WTC11 (cell line): Measurements from ENCODE around the gene SNX6. TPM values are rescaled to one million over a fixed set of nuclear protein-coding genes. Genes with fewer than 3 reads are reported as not detected.
"Not testable (repeated sequence)": the region's sequence is repeated elsewhere in the genome, so short reads cannot be mapped to it uniquely, and the experiment has no call there.

ENCODE experiments used
- ATAC-seq: fragments of 200-7000 bp; cut with Tn5 transposase; 2 replicates; pipeline ENCODE4 v1.10.0; 2021; ENCODE audit warnings: mild to moderate bottlenecking, moderate library complexity
- CTCF ChIA-PET: fragments of 300-600 bp; sonication (Branson Sonifier 250); formaldehyde crosslinking; loops from one replicate; lab custom pipeline; 2021; ENCODE audit warnings: antibody characterized with exemption; lab: Charles Lee
- POLR2A ChIA-PET: fragments of 350-600 bp; sonication (Branson Sonifier 250); formaldehyde crosslinking; loops from one replicate; lab custom pipeline; 2021; ENCODE audit warnings: antibody characterized with exemption; lab: Charles Lee
- DNase-seq: peaks from one replicate; pipeline ENCODE4 v3.0.0; 2021; ENCODE audit warnings: low spot score
- H3K27ac Mint-ChIP-seq: 2 replicates; pipeline ENCODE4 v1.8.0; 2021; ENCODE audit warnings: mixed read lengths
- H3K27me3 Mint-ChIP-seq: 2 replicates; pipeline ENCODE4 v1.8.0; 2021; ENCODE audit warnings: low read depth, mild to moderate bottlenecking, moderate library complexity, mixed read lengths
- H3K36me3 Mint-ChIP-seq: 2 replicates; pipeline ENCODE4 v1.8.0; 2021; ENCODE audit warnings: mixed read lengths
- H3K4me1 Mint-ChIP-seq: 2 replicates; pipeline ENCODE4 v1.8.0; 2022; ENCODE audit warnings: mixed read lengths
- H3K4me3 Mint-ChIP-seq: 2 replicates; pipeline ENCODE4 v1.8.0; 2021; ENCODE audit warnings: mild to moderate bottlenecking, moderate library complexity, mixed read lengths
- H3K9me3 Mint-ChIP-seq: 2 replicates; pipeline ENCODE4 v1.8.0; 2021; ENCODE audit warnings: mixed read lengths
- ATF2 ChIP-seq: sonication (generic); formaldehyde crosslinking; IDR thresholded peaks from 2 replicates; pipeline ENCODE4 v1.8.1; 2022; ENCODE audit warnings: low read depth, missing genetic modification reagents, borderline replicate concordance
- ATF6 ChIP-seq: sonication (generic); formaldehyde crosslinking; IDR thresholded peaks from 2 replicates; pipeline ENCODE4 v1.8.1; 2023; ENCODE audit warnings: mild to moderate bottlenecking, missing genetic modification reagents
- CREB1 ChIP-seq: sonication (generic); formaldehyde crosslinking; IDR thresholded peaks from 2 replicates; pipeline ENCODE4 v1.8.0; 2023; ENCODE audit warnings: mild to moderate bottlenecking, missing genetic modification reagents
- E2F4 ChIP-seq: sonication (generic); formaldehyde crosslinking; IDR thresholded peaks from 2 replicates; pipeline ENCODE4 v1.8.1; 2022; ENCODE audit warnings: low read depth, mild to moderate bottlenecking, moderate library complexity, missing genetic modification reagents, borderline replicate concordance
- FOXK1 ChIP-seq: sonication (generic); formaldehyde crosslinking; IDR thresholded peaks from 2 replicates; pipeline ENCODE4 v1.8.0; 2022; ENCODE audit warnings: mild to moderate bottlenecking, moderate library complexity, missing genetic modification reagents
- FOXP4 ChIP-seq: sonication (generic); formaldehyde crosslinking; IDR thresholded peaks from 2 replicates; pipeline ENCODE4 v1.8.0; 2022; ENCODE audit warnings: mild to moderate bottlenecking, missing genetic modification reagents
- GABPB1 ChIP-seq: sonication (generic); formaldehyde crosslinking; IDR thresholded peaks from 2 replicates; pipeline ENCODE4 v1.8.1; 2023; ENCODE audit warnings: mild to moderate bottlenecking, missing genetic modification reagents
- KAT7 ChIP-seq: sonication (generic); formaldehyde crosslinking; IDR thresholded peaks from 2 replicates; pipeline ENCODE4 v1.8.1; 2023; ENCODE audit warnings: missing genetic modification reagents, mild to moderate bottlenecking, borderline replicate concordance
- NFYB ChIP-seq: sonication (generic); formaldehyde crosslinking; conservative IDR thresholded peaks from 2 replicates; pipeline ENCODE4 v1.8.0; 2022; ENCODE audit warnings: low read depth, missing genetic modification reagents
- SP1 ChIP-seq: sonication (generic); formaldehyde crosslinking; conservative IDR thresholded peaks from 2 replicates; pipeline ENCODE4 v1.8.1; 2022; ENCODE audit warnings: missing genetic modification reagents
- TEAD1 ChIP-seq: sonication (generic); formaldehyde crosslinking; IDR thresholded peaks from 2 replicates; pipeline ENCODE4 v1.8.0; 2022; ENCODE audit warnings: mild to moderate bottlenecking, missing genetic modification reagents
- USF2 ChIP-seq: sonication (generic); formaldehyde crosslinking; IDR thresholded peaks from 2 replicates; pipeline ENCODE4 v1.8.1; 2023; ENCODE audit warnings: mild to moderate bottlenecking, missing genetic modification reagents, moderate library complexity
- ZNF121 ChIP-seq: sonication (generic); formaldehyde crosslinking; IDR thresholded peaks from 2 replicates; pipeline ENCODE4 v1.8.0; 2023; ENCODE audit warnings: missing genetic modification reagents
- total RNA-seq: library from RNA; stranded (reverse); gene quantifications from 3 replicates; pipeline ENCODE4 v1.2.3, GENCODE V29; 2021
- TF ChIP-seq, protein P1 (sequence below): sonication (generic); formaldehyde crosslinking; IDR thresholded peaks from 2 replicates; pipeline ENCODE4 v1.8.0; 2022; ENCODE audit warnings: mild to moderate bottlenecking, missing genetic modification reagents
- TF ChIP-seq, protein P2 (sequence below): fragments of 250-450 bp; sonication (Bioruptor Pico); conservative IDR thresholded peaks from 2 replicates; pipeline ENCODE4 v1.9.0; 2021; ENCODE audit warnings: mild to moderate bottlenecking
- TF ChIP-seq, protein P3 (sequence below): sonication (generic); formaldehyde crosslinking; IDR thresholded peaks from 2 replicates; pipeline ENCODE4 v1.8.0; 2022; ENCODE audit warnings: mild to moderate bottlenecking, missing genetic modification reagents

SNX6 gene
- total RNA-seq, 1 experiment from 2014 or later = 51.3 TPM

DNA sequence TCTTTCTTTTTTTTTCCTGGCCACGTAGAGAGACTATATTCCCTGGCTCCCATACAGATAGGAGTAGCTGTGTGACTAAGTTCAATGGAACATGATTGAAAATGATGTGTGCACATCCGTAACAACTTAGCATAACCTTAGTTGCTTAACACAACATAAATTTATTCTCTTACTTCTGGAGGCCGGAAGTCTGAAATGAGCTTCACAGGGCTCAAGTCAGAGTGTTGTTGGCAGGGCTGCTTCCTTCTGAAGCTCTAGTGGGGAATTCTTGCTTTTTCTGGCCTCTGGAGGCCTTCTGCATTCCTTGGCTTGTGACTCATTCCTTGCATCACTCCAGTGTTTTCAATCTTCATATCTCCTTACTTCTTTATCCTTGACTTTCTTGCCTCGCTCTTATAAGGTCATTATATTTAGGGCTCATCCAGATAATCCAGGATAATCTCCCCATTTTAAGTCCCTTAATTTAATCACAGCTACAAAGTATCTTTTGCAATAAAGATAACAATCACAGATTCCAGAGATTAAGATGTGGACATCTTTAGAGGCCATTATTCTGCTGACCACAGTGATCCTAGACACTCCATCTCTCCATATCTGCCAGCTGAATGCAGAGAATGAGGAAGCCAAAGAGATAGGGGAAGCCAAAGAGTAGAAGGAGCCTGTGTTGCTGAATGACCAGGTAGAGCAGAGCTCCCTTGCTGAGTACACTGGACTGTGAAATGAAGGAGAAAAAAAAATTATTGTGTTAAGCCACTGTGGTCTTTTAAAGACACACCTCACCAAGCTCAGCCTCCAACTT is 21.0 kb upstream of the SNX6 start:
- H3K36me3 Mint-ChIP-seq = no peaks in the 10 kb centered on the region
- H3K27me3 Mint-ChIP-seq = no peaks in the 10 kb centered on the region
- H3K9me3 Mint-ChIP-seq = no peaks in the 10 kb centered on the region
- no peak for DNase-seq
- no peak overlapping the region for H3K4me3 Mint-ChIP-seq
- TF ChIP-seq TEAD1 (no peak), NFYB (CRISPR knock-in tag) (no peak), FOXK1 (no peak), GABPB1 (no peak)
- no peak for ATAC-seq
- H3K27ac Mint-ChIP-seq = no peak overlapping the region
- H3K4me1 Mint-ChIP-seq = no peaks in the 10 kb centered on the region
- ChIA-PET CTCF (interaction anchor here (1.1 kb wide), 1 partner anchor 22 kb away, joined by 3 read pairs; no protein-coding TSS in a partner anchor), POLR2A (no interaction called here)

DNA sequence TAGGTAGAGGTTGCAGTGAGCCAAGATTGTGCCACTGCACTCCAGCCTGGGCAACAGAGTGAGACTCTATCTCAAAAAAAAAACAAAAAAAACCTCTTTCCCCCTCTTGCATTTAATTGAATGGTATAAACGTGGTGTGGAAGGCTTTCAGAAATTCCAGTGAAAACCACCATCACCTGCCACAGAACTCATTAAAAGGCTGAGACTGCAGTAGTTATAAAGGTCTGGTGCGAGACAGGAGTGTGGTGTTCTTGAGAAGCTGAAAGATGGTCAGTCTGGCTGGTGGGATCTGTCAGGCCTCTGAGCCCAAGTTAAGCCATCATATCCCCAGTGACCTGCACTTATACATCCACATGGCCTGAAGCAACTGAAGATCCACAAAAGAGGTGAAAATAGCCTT is 20.1 kb upstream of the SNX6 start:
- ATAC-seq, POLR2A ChIA-PET, H3K4me3 Mint-ChIP-seq, H3K9me3 Mint-ChIP-seq, DNase-seq, H3K4me1 Mint-ChIP-seq, H3K36me3 Mint-ChIP-seq, H3K27me3 Mint-ChIP-seq, H3K27ac Mint-ChIP-seq: not testable (repeated sequence)
- CTCF ChIA-PET = interaction anchor here (0.5 to 1.1 kb wide), 2 partner anchors 23 to 97 kb away, joined by 3 read pairs; no protein-coding TSS in a partner anchor

- ATAC-seq (no peak), DNase-seq (no peak)
- H3K27me3 Mint-ChIP-seq = no peaks in the 10 kb centered on the region
- H3K36me3 Mint-ChIP-seq = no peaks in the 10 kb centered on the region
- TF ChIP-seq FOXP4 (CRISPR knock-in tag) (no peak), E2F4 (no peak), USF2 (CRISPR knock-in tag) (no peak), ATF2 (CRISPR knock-in tag) (no peak), ZNF121 (CRISPR knock-in tag) (no peak), KAT7 (no peak), CREB1 (CRISPR knock-in tag) (no peak), ATF6 (CRISPR knock-in tag) (no peak), SP1 (no peak)
- TF ChIP-seq, protein P1, sequence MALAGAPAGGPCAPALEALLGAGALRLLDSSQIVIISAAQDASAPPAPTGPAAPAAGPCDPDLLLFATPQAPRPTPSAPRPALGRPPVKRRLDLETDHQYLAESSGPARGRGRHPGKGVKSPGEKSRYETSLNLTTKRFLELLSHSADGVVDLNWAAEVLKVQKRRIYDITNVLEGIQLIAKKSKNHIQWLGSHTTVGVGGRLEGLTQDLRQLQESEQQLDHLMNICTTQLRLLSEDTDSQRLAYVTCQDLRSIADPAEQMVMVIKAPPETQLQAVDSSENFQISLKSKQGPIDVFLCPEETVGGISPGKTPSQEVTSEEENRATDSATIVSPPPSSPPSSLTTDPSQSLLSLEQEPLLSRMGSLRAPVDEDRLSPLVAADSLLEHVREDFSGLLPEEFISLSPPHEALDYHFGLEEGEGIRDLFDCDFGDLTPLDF (CRISPR knock-in tag) = no peak
- TF ChIP-seq, protein P2, sequence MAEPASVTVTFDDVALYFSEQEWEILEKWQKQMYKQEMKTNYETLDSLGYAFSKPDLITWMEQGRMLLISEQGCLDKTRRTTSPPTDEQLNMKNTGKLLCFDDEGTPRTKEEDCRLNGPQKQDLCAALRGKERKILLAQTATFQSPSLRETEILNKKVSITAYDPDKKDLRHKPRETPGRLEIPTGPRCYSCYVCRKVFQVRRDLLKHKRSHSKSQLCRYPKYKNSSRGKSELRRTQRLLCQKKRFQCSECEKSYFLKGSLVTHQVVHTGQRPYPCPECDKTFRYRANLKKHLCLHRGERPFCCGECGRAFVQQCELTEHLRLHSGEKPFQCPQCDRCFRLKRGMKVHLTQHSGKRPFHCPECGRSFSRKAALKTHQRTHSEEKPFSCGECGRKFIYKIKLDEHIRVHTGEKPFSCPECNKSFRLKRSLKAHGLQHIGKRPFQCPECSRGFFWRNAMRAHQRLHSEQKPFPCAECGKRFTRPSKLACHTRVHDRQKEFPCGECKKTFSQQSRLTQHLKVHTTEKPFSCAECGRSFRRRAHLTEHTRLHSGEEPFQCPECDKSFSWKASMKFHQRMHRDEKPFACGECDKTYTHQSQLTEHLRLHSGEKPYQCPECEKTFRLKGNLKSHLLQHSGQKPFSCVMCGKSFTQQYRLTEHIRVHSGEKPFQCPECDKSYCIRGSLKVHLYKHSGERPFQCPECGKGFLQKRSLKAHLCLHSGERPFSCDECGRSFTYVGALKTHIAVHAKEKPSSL (CRISPR knock-in tag) = no peak
- TF ChIP-seq, protein P3, sequence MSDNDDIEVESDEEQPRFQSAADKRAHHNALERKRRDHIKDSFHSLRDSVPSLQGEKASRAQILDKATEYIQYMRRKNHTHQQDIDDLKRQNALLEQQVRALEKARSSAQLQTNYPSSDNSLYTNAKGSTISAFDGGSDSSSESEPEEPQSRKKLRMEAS = no peak
- no peaks in the 10 kb centered on the region for H3K9me3 Mint-ChIP-seq
- CTCF ChIA-PET = no interaction called here
- POLR2A ChIA-PET = interaction anchor here (0.6 kb wide), 1 partner anchor 213 kb away, joined by 3 read pairs; no protein-coding TSS in a partner anchor
- H3K27ac Mint-ChIP-seq = no peak overlapping the region
- H3K4me3 Mint-ChIP-seq = no peak overlapping the region
- no peaks in the 10 kb centered on the region for H3K4me1 Mint-ChIP-seq
These were observed 19.4 kb upstream of the SNX6 start for GRCh38 chr14:34649344-34649743.
